GM18907 (cell line): Measurements from ENCODE around the gene DUSP23.

ENCODE experiments used
- ATAC-seq: cut with Tn5 transposase; IDR thresholded peaks from one replicate; pipeline ENCODE4 v1.9.1; 2021; ENCODE audit warnings: mild to moderate bottlenecking, moderate library complexity; ENCODE audit not compliant: unreplicated experiment

DUSP23 gene

DNA sequence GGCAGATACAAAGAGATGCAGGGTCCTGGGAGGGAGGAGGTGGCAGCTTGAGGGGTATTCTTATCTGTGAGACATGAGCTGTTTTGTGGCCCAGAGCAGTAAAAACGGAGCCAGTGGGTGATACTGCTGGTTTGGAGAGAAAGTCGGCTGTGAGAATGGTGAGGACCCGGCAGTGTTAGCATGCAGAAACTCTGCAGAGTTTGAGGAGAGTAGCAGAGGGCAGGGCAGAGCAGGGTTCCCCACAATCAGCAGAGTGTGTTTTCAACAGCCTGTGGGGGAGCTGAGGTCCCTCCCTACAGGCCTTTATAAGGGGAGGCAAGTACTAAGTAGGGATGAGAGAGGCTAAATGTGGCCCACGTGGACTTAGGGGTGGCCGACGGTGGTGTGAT, 46.3 kb downstream of the DUSP23 start:
- no peak for ATAC-seq

DNA sequence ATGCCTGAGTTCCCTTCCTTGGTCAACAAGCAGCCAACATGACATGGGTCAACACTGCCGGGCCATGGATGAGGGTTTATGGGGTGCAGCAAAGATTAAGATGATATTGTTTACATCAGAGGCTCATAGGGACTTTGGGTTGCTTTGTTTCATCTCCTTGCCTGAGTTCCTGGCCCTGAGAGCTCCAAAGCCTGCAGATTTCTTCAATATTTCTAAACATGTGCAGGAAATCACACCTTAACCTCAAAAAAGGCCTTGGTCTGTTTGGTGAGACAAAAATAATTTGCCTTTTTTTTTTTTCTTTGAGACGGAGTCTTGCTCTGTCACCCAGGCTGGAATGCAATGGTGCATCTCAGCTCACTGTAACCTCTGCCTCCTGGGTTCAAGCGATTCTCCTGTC, 46.8 kb downstream of the DUSP23 start:
- no peak for ATAC-seq

DNA sequence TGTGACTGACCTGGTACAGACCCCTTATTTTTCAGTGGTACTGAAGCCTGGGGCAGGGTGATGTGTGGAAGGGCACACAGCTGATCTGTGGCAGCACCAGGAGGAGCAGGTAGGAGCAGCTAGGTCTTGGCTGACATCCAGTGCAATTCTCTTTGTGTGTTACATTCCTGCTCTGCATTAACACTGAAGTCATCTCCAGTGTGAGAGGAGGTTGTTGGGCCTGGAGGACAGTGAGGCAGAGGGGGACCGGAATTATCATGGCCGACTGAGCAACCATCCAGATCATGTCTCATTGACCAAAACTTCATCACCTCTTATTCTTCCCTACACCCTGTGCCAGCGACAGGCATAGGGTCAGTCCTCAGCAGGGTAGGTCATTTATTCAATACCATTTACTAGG, 47.4 kb downstream of the DUSP23 start:
- no peak for ATAC-seq

DNA sequence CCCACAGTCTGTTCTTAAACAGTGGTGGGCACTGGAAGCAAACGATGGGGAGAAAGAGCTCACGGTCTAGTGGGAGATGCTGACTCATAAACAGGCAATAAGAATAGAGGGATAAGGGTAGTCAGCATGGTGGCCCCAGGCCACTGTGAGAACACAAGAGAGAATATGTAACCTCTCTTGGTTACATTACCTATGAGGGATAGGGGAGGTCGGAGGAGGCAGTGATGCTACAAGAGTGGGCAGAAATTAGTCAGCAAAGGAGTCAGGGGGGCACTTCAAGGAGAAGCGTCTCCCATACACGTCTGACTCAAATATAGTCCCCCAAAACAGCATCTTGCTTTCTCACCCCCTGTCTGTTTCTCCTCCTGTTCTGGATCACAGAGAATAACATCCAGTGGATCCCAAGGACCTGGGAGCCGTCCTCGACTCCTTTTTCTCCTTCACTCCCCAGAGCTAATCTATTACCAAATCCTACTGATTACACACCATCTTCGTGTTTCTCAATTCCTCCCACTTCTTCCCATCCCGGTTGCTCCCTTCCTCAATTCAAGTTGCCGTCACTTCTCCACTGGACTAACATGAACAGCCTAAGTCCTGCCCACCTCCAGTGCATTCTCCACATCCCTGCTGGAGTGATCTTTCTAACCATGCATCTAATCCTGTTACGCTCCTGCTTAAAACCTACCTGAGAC, 48.0 kb downstream of the DUSP23 start:
- ATAC-seq = no peak

DNA sequence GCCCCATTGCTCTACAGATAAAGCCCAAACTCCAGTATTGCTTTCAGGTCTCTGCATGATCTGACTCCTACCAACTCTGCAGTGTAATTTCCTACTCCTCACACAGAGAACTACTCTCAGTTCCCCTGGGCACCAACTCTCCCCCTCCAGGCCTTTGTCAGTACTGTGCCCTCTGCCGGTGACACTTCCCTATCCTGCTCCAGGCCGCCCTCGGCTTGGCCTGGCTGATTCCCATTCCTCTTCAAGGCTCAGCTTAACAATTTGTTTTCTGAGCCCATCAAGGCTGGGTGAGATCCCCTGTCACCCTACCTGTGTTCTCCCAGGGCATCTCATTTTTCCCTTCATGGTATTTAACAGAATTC, 48.5 kb downstream of the DUSP23 start:
- ATAC-seq = peak; percentile 74

DNA sequence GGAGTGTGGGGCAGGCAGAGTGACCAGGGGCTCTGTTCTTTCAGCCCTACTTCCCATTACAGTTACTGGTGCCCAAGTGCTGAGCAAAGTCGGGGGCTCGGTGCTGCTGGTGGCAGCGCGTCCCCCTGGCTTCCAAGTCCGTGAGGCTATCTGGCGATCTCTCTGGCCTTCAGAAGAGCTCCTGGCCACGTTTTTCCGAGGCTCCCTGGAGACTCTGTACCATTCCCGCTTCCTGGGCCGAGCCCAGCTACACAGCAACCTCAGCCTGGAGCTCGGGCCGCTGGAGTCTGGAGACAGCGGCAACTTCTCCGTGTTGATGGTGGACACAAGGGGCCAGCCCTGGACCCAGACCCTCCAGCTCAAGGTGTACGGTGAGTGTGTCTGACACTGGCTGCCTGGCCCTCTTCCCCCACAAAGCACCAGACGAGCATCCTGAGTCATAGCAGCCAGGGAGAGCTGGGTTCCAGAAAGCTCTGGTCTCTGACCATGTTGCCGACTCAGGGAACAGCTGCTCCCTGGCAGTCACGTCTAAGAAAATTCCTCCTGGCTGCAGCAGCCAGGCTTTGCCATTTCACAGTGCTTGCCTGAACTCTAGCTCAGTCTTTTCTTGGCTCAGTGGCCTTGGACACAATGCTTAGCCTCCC, 49.2 kb downstream of the DUSP23 start:
- ATAC-seq = no peak

DNA sequence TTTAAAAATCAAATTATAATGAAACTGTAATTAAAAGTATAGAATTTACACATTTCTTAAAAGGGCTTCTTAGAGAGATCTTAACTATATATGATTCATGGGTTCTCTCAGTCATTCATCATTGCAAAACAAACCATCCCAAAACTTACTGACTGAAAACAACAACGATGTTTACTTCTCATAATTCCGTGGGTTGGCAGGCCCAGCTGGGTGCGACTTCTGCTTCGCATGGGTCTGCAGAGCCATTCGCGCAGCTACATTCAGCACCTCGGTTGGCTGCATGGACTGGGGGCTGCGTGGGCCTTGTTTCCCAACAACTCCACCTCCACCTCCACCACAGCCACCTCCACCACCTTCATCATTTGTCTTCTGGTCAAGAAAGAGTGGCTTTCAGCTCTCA, 50.0 kb downstream of the DUSP23 start:
- ATAC-seq = no peak

DNA sequence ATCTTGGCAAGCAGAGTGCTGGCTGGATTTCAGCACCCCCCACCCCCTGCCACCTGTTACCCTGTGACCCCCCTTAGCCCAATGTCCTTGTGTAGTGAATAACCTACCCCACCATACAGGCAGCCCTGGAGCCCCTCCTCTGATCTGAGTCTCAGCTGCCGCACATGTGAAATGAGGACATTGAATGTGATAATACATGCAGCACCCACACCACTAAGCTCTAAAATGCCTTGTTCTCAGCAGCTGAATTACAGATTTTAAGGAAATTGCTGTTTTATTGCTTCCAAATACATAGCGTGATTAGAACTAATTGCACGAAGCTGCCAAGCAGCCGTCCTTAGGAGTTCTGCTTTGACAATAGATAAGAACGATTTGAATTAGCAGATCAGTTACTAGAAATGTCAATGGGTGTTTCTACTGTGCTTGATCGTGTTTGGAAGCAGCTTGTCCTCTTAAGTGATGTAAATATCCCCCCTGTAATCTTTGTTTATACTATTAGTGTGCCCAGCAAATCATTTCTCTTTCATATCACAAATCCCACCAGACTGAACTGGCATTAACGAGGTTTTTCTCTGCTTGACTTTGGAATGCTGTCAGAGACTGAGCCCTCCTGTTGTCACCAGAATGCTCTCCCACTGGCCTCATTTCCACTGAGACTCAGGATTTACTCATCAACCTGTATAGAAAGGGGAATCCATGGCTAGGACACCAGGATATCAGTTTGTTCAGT, 50.8 kb downstream of the DUSP23 start:
- no peak for ATAC-seq
